Measurements from ENCODE around the gene CREBBP.

GRCh38 chr16:3830625-3831254, 49.8 kb downstream of the CREBBP start:
- TF ChIP-seq CTCF (IDR thresholded peaks at IDR 0.05) (no peak), POLR2A (IDR thresholded peaks at IDR 0.05) (no peak)
